ENCODE data around the gene SPRR1A.

SPRR1A gene, protein sequence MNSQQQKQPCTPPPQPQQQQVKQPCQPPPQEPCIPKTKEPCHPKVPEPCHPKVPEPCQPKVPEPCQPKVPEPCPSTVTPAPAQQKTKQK

GRCh38 chr1:152983743-152984142, at the start of gene SPRR1A:
TSS of gene SPRR1A (plus strand) at chr1:152984081. CDS start at chr1:152985231, 1,150 bp downstream.
- no peak for DNase-seq

- DNase-seq: no peak
Observed at GRCh38 chr1:152940614-152941013, 43.3 kb upstream of the SPRR1A start.

GRCh38 chr1:152941037-152941711, 42.7 kb upstream of the SPRR1A start:
- DNase-seq: no peak

DNA sequence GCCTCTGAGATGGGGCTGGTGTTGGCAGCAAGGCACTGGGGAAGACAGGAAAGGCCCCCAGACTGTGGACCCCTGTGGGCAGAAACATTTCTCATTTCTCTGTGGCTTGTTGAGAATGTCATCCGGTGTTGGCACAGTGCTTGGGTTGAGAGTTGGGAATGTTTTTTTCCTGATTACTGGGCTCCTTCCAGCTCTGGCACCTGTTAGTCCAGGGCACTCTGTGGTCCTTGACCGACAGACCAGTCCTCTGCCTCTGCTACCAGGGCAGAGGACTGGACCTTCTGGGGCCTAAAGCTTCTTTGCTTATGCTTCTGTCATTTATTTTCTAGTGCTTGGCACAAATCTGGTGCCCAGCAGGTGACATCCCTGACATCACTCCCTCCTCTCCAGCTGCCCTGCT, 41.7 kb upstream of the SPRR1A start:
- no peak for DNase-seq

GRCh38 chr1:152946248-152946647, 37.6 kb upstream of the SPRR1A start:
- no peak for DNase-seq

DNA sequence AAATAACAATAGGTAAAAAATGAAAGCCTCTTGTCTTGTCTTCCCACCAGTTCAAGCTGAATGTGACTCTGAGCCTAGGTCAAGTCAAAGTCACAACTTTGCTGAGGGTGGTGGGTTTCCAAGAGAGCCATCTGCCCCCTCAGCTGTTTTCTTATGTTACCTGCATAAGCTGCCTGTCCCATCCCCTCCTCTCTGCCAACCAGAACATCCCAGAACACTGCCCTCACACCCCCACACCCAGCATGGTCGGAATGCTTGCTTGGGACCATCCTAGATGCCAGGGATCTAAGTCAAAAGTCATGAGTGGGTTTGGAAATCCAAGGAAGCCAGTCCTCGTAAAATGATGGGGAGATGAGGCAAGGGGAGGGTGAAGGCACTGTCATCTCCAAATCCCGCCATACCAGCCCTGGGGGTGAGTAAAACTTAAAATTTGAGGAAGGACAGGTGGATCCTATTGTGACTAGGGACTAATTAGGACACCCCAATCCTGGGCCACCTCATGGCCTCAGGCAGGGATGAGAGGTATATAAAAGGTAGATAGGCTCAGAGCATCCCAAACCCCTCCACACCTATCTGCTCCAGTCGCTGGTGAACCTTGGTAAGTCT, 37.1 kb upstream of the SPRR1A start, which contains the start of gene SPRR5:
Gene SPRR5, plus strand, starts transcription at position 556 of the 606 bp plus-strand sequence. CDS start 1,349 bp downstream, outside the sequence.
- DNase-seq: no peak

GRCh38 chr1:152951711-152952110, 32.2 kb upstream of the SPRR1A start:
- no peak for DNase-seq

GRCh38 chr1:152953761-152954160, 30.1 kb upstream of the SPRR1A start:
- DNase-seq: no peak

- no peak for DNase-seq
Observed at GRCh38 chr1:152954436-152954835, 29.4 kb upstream of the SPRR1A start.

GRCh38 chr1:152957561-152957960, 26.3 kb upstream of the SPRR1A start:
- no peak for DNase-seq

- no peak for DNase-seq
Observed at GRCh38 chr1:152959273-152959672, 24.6 kb upstream of the SPRR1A start.

- DNase-seq: no peak
Observed at GRCh38 chr1:152959801-152960451, 24.0 kb upstream of the SPRR1A start.

GRCh38 chr1:152960452-152961044, 23.3 kb upstream of the SPRR1A start:
- DNase-seq: no peak

DNA sequence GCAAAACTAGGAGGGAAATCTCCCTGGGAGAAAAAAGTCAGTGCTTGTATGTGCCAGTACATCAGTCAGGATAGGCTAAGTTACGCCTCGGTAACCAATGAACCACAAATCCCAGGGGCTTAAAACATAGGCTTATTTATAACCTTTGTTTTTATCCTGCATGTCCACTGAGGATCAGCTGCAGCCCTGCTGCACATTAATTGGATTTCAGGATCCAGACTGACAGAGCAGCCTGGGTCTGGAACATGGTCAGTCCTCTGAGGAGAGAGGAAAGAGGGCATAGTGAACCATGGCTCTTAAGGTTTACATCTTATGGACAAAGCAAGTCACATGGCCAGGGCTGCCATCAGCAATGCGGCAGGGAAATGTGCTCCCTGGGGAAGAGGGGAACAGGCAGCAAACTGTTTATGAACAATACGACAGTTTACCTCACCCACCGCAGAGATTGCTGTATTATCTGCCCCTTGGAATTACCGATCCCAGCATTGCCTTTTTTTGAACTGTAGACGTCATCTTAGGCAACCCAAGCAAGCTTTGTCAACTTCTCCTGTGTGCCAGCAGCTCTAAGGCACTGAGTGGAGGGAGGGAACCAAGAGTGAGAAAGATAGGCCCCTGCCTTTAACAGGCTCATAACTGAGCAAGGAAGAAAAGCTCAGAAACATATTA, 22.5 kb upstream of the SPRR1A start:
- DNase-seq: no peak

- DNase-seq: no peak
Observed at GRCh38 chr1:152962876-152963415, 20.9 kb upstream of the SPRR1A start.

- DNase-seq: no peak
Observed at GRCh38 chr1:152964536-152964935, 19.3 kb upstream of the SPRR1A start.

DNA sequence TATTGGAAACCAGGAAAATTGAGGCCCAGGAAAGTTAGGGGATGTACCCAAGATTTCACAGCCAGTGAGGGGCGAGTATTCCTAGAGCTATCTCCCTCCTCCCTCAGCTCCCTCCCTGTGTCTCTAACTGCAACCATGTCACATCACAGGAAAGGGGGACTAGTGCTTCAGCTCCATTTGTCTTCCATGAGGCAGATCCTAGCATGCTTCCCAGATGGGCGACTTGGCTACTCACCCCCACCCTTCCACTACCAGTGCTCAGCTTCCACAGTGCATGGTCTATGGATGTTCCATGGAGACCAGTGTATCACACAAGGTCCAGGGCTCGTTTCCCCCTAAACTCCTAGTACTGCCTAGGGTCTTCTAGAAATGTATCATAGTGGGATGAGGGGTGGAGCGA, 18.0 kb upstream of the SPRR1A start:
- no peak for DNase-seq

- DNase-seq: no peak
Observed at GRCh38 chr1:152967201-152967600, 16.7 kb upstream of the SPRR1A start.

DNA sequence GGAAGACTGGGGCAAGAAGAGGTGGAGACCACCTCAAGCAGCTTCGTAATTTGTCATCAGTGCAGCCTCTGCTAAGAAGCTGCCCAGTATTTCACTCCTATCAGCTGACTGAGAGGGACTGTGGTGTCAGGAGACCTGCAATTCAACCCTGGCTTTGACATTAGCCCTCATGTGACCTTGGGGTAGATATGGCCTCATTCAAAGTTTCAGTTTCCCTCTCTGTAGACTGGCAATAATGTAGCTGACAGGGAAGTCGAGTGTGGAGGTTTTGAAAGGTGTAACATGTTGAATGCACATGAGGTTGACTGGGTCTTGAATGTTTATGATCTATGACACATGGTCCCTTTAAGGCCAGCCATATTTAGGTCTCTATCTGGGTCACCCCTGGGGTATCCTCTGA, 15.6 kb upstream of the SPRR1A start:
- DNase-seq: no peak

GRCh38 chr1:152969036-152969435, 14.8 kb upstream of the SPRR1A start:
- no peak for DNase-seq

GRCh38 chr1:152970495-152970894, 13.4 kb upstream of the SPRR1A start, which contains the start of gene SPRR4:
TSS of gene SPRR4 (plus strand) at chr1:152970648. CDS start at chr1:152971891, 1,243 bp downstream.
- DNase-seq: no peak

DNA sequence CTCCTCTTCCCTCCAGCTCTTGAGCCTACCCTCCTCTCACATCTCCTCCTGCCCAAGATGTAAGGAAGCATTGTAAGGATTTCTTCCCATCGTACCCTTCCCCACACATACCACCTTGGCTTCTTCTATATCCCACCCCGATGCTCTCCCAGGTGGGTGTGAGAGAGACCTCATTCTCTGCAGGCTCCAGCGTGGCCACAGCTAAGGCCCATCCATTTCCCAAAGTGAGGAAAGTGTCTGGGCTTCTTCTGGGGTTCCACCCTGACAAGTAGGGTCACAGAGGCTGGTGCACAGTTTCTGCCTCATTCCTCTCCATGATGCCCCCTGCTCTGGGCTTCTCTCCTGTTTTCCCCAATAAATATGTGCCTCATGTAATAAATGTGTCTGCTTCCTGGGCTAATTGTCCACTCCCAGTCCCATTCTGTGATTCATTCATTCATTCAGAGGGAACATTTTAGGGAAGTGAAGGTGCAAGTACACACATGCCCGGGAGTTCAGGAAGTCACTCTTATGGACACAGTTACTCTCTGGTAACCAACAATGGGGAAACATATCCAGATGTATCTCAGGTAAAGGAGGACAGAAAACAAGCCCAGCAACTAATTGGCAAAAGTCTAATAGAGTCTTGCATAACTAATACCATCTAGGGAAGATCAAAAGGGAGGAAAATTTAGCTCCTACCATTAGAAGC, 11.5 kb upstream of the SPRR1A start:
- DNase-seq: no peak

All from activated T-cell treated with anti-CD3 and anti-CD28 coated beads, Interleukin-2, amount 50 U/mL, for 48 hours (primary cell).